NCI-H446 (cell line): ENCODE measurements around the gene TMC8.
A peak's percentile ranks its signal among the peaks of the same experiment; 100 is the strongest.
"Not testable (repeated sequence)": the region's sequence is repeated elsewhere in the genome, so short reads cannot be mapped to it uniquely, and the experiment has no call there.

Source experiments
- DNase-seq, 2 experiments: peaks; one replicate each; lab custom pipeline; 2025; lab: John Stamatoyannopoulos, UW

TMC8 gene

GRCh38 chr17:78110363-78111015, 20.1 kb upstream of the TMC8 start:
- DNase-seq = no peak

GRCh38 chr17:78111016-78111726, 19.4 kb upstream of the TMC8 start:
- no peak for DNase-seq

GRCh38 chr17:78111727-78112517, 18.6 kb upstream of the TMC8 start:
- no peak for DNase-seq

- peak; percentile 49 to 75 for DNase-seq
Observed at GRCh38 chr17:78112518-78113471, 17.8 kb upstream of the TMC8 start.

- DNase-seq = no peak
Observed at GRCh38 chr17:78113804-78114785, 16.5 kb upstream of the TMC8 start.

- DNase-seq = no peak
Observed at GRCh38 chr17:78114831-78115723, 15.5 kb upstream of the TMC8 start.

GRCh38 chr17:78115803-78116202, 14.8 kb upstream of the TMC8 start:
- DNase-seq = not testable (repeated sequence)

GRCh38 chr17:78116411-78116810, 14.2 kb upstream of the TMC8 start:
- DNase-seq = no peak

GRCh38 chr17:78117027-78117981, 13.3 kb upstream of the TMC8 start:
- DNase-seq = peak in 1 of 2 experiments; percentile 55

- DNase-seq = no peak
Observed at GRCh38 chr17:78118801-78119241, 11.8 kb upstream of the TMC8 start.

GRCh38 chr17:78120537-78120936, 10.0 kb upstream of the TMC8 start:
- no peak for DNase-seq

- no peak for DNase-seq
Observed at GRCh38 chr17:78120971-78121800, 9.4 kb upstream of the TMC8 start.

- DNase-seq = no peak
Observed at GRCh38 chr17:78121801-78122215, 8.8 kb upstream of the TMC8 start.

GRCh38 chr17:78122216-78122930, 8.2 kb upstream of the TMC8 start:
- no peak for DNase-seq

- no peak for DNase-seq
Observed at GRCh38 chr17:78122931-78123249, 7.7 kb upstream of the TMC8 start.

GRCh38 chr17:78123258-78123929, 7.2 kb upstream of the TMC8 start:
- DNase-seq = no peak
